K562 (cell line): ENCODE results near the gene IFT22. TPM values are rescaled to one million over a fixed set of nuclear protein-coding genes. Genes with fewer than 3 reads are reported as not detected.
A peak's percentile ranks its signal among the peaks of the same experiment; 100 is the strongest.

Experiments
- CTBP1 ChIP-seq: fragments of 450-650 bp; IDR thresholded peaks from 2 replicates; pipeline ENCODE4 v1.6.1; 2016; ENCODE audit warnings: borderline replicate concordance
- MEF2D ChIP-seq: conservative IDR thresholded peaks from 2 replicates; pipeline ENCODE4 v1.6.1; 2016; ENCODE audit warnings: low read depth, missing genetic modification characterization, missing compliant biosample characterization
- MGA ChIP-seq: fragments of 450-650 bp; IDR thresholded peaks from 2 replicates; pipeline ENCODE4 v1.6.1; 2016; ENCODE audit warnings: mild to moderate bottlenecking, moderate library complexity
- MNT ChIP-seq, 2 experiments: fragments of 450-650 bp; conservative IDR thresholded peaks; 2 replicates each; pipeline ENCODE4 v1.6.1; 2017; ENCODE audit warnings: mild to moderate bottlenecking in 2 of 2, moderate library complexity in 2 of 2
- polyA plus RNA-seq, 8 experiments: library from polyadenylated mRNA; depleted of rRNA in 4 of 8; stranded (reverse) in 5 of 8; unstranded in 3 of 8; fragments of >200 nt; fragmentation: Nextera tagmentation in 2 of 8; fragmentation: Illumina TruSeq in 1 of 8; extraction: Ambion mirVana in 2 of 8; extraction: Trizol in 1 of 8; gene quantifications; 2 replicates each; pipeline versions ENCODE4 v1.2.1 to v1.2.3, GENCODE V29; 2011 to 2014; ENCODE audit warnings: inconsistent platforms in 1 of 8, missing spikeins in 1 of 8
- small RNA-seq: library from RNA; depleted of rRNA; stranded (forward); fragments of <200 nt; gene quantifications from one replicate; pipeline ENCODE3, GENCODE V24; 2014
- total RNA-seq, 7 experiments: library from RNA; depleted of rRNA in 6 of 7; stranded (reverse); fragments of >200 nt in 6 of 7; fragmentation: Illumina TruSeq in 2 of 7; extraction: Trizol in 2 of 7; gene quantifications; 2 replicates each; pipeline versions ENCODE4 v1.2.1 to v1.2.3, GENCODE V29; 2011 to 2021; ENCODE audit warnings: low replicate concordance in 1 of 7

IFT22 gene
- total and polyA plus RNA-seq, 9 of the 15 experiments (the other 6 are each of a cell fraction or from before 2014, with no cell fraction given), result 6.3 to 18.2 (median 7.7) TPM

- peak; percentile 72 for TF ChIP-seq MGA
- peak; percentile 44; the same call in 1 of the 2 replicates for TF ChIP-seq CTBP1
- TF ChIP-seq MNT (conservative IDR thresholded peaks at IDR 0.05), result 0 out of 4 replicates have a peak, but pooled peaks have one; percentile 19 to 33
- TF ChIP-seq MEF2D (tag), result 0 out of 2 replicates have a peak, but pooled peaks have one; percentile 17
These were observed 57.4 kb downstream of the IFT22 start (continued) for GRCh38 chr7:101264102-101264706.

Small RNA genes lying within 50 kb of the gene (small RNA-seq; reads per million reads assigned to genes)
- gene RNU6-1104P, result not detected

Other genes with a start within 250 kb of the IFT22 start
Only the 7 nearest of the 11 such genes appear.
- not detected in 2 replicates for gene NAT16, start 141.5 kb downstream of the IFT22 start, total RNA-seq (2014; rRNA removed)
- gene NAT16, start 141.5 kb downstream of the IFT22 start, total RNA-seq (2014; rRNA removed; fragmentation: Illumina TruSeq; extraction: Trizol), result not detected in 2 replicates
- gene NAT16, start 141.5 kb downstream of the IFT22 start, total RNA-seq (2015; rRNA removed; fragmentation: Illumina TruSeq; extraction: Trizol), result not detected in 2 replicates
- gene NAT16, start 141.5 kb downstream of the IFT22 start, total RNA-seq (2021), result not detected in 2 replicates
- not detected in 2 replicates for gene NAT16, start 141.5 kb downstream of the IFT22 start, polyA plus RNA-seq (2011; rRNA removed)
- gene NAT16, start 141.5 kb downstream of the IFT22 start, polyA plus RNA-seq (2014; fragmentation: Illumina TruSeq; extraction: Trizol), result not detected in 2 replicates
- gene NAT16, start 141.5 kb downstream of the IFT22 start, polyA plus RNA-seq (2014; fragmentation: Nextera tagmentation; extraction: Ambion mirVana), result under 1 TPM in 1 of 2 experiments, not detected in 1; 0.04 TPM
- not detected in 2 replicates for gene NAT16, start 141.5 kb downstream of the IFT22 start, polyA plus RNA-seq (2014; rRNA removed)
- not detected in 2 replicates for gene MOGAT3, start 120.8 kb downstream of the IFT22 start, total RNA-seq (2014; rRNA removed)
- gene MOGAT3, start 120.8 kb downstream of the IFT22 start, total RNA-seq (2014; rRNA removed; fragmentation: Illumina TruSeq; extraction: Trizol), result not detected in 2 replicates
- gene MOGAT3, start 120.8 kb downstream of the IFT22 start, total RNA-seq (2015; rRNA removed; fragmentation: Illumina TruSeq; extraction: Trizol), result not detected in 2 replicates
- not detected in 2 replicates for gene MOGAT3, start 120.8 kb downstream of the IFT22 start, total RNA-seq (2021)
- gene MOGAT3, start 120.8 kb downstream of the IFT22 start, polyA plus RNA-seq (2011; rRNA removed), result 0.07 and 0.13 TPM in 2 replicates
- gene MOGAT3, start 120.8 kb downstream of the IFT22 start, polyA plus RNA-seq (2014; fragmentation: Illumina TruSeq; extraction: Trizol), result not detected in 2 replicates
- gene MOGAT3, start 120.8 kb downstream of the IFT22 start, polyA plus RNA-seq (2014; fragmentation: Nextera tagmentation; extraction: Ambion mirVana), result under 1 TPM; 0.07 to 0.17 TPM
- gene MOGAT3, start 120.8 kb downstream of the IFT22 start, polyA plus RNA-seq (2014; rRNA removed), result not detected in 2 replicates
- 42.1 and 53.8 TPM in 2 replicates for gene PLOD3, start 104.2 kb downstream of the IFT22 start, total RNA-seq (2014; rRNA removed)
- gene PLOD3, start 104.2 kb downstream of the IFT22 start, total RNA-seq (2014; rRNA removed; fragmentation: Illumina TruSeq; extraction: Trizol), result 23.5 and 24.1 TPM in 2 replicates
- 30.9 and 31.8 TPM in 2 replicates for gene PLOD3, start 104.2 kb downstream of the IFT22 start, total RNA-seq (2015; rRNA removed; fragmentation: Illumina TruSeq; extraction: Trizol)
- gene PLOD3, start 104.2 kb downstream of the IFT22 start, total RNA-seq (2021), result 101 and 103 TPM in 2 replicates
- gene PLOD3, start 104.2 kb downstream of the IFT22 start, polyA plus RNA-seq (2011; rRNA removed), result 19.3 and 33.5 TPM in 2 replicates
- 73.6 and 76.4 TPM in 2 replicates for gene PLOD3, start 104.2 kb downstream of the IFT22 start, polyA plus RNA-seq (2014; fragmentation: Illumina TruSeq; extraction: Trizol)
- 1 to 10 TPM; 2.8 to 5.9 TPM for gene PLOD3, start 104.2 kb downstream of the IFT22 start, polyA plus RNA-seq (2014; fragmentation: Nextera tagmentation; extraction: Ambion mirVana)
- 50.3 and 58.9 TPM in 2 replicates for gene PLOD3, start 104.2 kb downstream of the IFT22 start, polyA plus RNA-seq (2014; rRNA removed)
- gene ZNHIT1, start 103.6 kb downstream of the IFT22 start, total RNA-seq (2014; rRNA removed), result 162 and 189 TPM in 2 replicates
- 34.7 and 37.7 TPM in 2 replicates for gene ZNHIT1, start 103.6 kb downstream of the IFT22 start, total RNA-seq (2014; rRNA removed; fragmentation: Illumina TruSeq; extraction: Trizol)
- 67.7 and 70.1 TPM in 2 replicates for gene ZNHIT1, start 103.6 kb downstream of the IFT22 start, total RNA-seq (2015; rRNA removed; fragmentation: Illumina TruSeq; extraction: Trizol)
- 98.3 and 110 TPM in 2 replicates for gene ZNHIT1, start 103.6 kb downstream of the IFT22 start, total RNA-seq (2021)
- 29.6 and 38.3 TPM in 2 replicates for gene ZNHIT1, start 103.6 kb downstream of the IFT22 start, polyA plus RNA-seq (2011; rRNA removed)
- 81.6 and 101 TPM in 2 replicates for gene ZNHIT1, start 103.6 kb downstream of the IFT22 start, polyA plus RNA-seq (2014; fragmentation: Illumina TruSeq; extraction: Trizol)
- gene ZNHIT1, start 103.6 kb downstream of the IFT22 start, polyA plus RNA-seq (2014; fragmentation: Nextera tagmentation; extraction: Ambion mirVana), result 10 to 100 TPM in 1 of 2 experiments, 1 to 10 TPM in 1; 6.4 to 24.5 TPM
- gene ZNHIT1, start 103.6 kb downstream of the IFT22 start, polyA plus RNA-seq (2014; rRNA removed), result 132 and 140 TPM in 2 replicates
- gene CLDN15, start 84.0 kb downstream of the IFT22 start, total RNA-seq (2014; rRNA removed), result 3.0 and 8.4 TPM in 2 replicates
- 3.0 and 4.0 TPM in 2 replicates for gene CLDN15, start 84.0 kb downstream of the IFT22 start, total RNA-seq (2014; rRNA removed; fragmentation: Illumina TruSeq; extraction: Trizol)
- gene CLDN15, start 84.0 kb downstream of the IFT22 start, total RNA-seq (2015; rRNA removed; fragmentation: Illumina TruSeq; extraction: Trizol), result 6.7 and 7.4 TPM in 2 replicates
- gene CLDN15, start 84.0 kb downstream of the IFT22 start, total RNA-seq (2021), result 10.0 and 10.6 TPM in 2 replicates
- 11.6 and 16.2 TPM in 2 replicates for gene CLDN15, start 84.0 kb downstream of the IFT22 start, polyA plus RNA-seq (2011; rRNA removed)
- gene CLDN15, start 84.0 kb downstream of the IFT22 start, polyA plus RNA-seq (2014; fragmentation: Illumina TruSeq; extraction: Trizol), result 10.2 and 11.1 TPM in 2 replicates
- under 1 TPM; 0.32 to 0.39 TPM for gene CLDN15, start 84.0 kb downstream of the IFT22 start, polyA plus RNA-seq (2014; fragmentation: Nextera tagmentation; extraction: Ambion mirVana)
- gene CLDN15, start 84.0 kb downstream of the IFT22 start, polyA plus RNA-seq (2014; rRNA removed), result 14.5 and 17.9 TPM in 2 replicates
- gene FIS1, start 76.7 kb downstream of the IFT22 start, total RNA-seq (2014; rRNA removed), result 197 and 221 TPM in 2 replicates
- gene FIS1, start 76.7 kb downstream of the IFT22 start, total RNA-seq (2014; rRNA removed; fragmentation: Illumina TruSeq; extraction: Trizol), result 58.7 and 95.0 TPM in 2 replicates
- gene FIS1, start 76.7 kb downstream of the IFT22 start, total RNA-seq (2015; rRNA removed; fragmentation: Illumina TruSeq; extraction: Trizol), result 127 and 128 TPM in 2 replicates
- gene FIS1, start 76.7 kb downstream of the IFT22 start, total RNA-seq (2021), result 144 and 145 TPM in 2 replicates
- 125 and 148 TPM in 2 replicates for gene FIS1, start 76.7 kb downstream of the IFT22 start, polyA plus RNA-seq (2011; rRNA removed)
- gene FIS1, start 76.7 kb downstream of the IFT22 start, polyA plus RNA-seq (2014; fragmentation: Illumina TruSeq; extraction: Trizol), result 151 and 157 TPM in 2 replicates
- gene FIS1, start 76.7 kb downstream of the IFT22 start, polyA plus RNA-seq (2014; fragmentation: Nextera tagmentation; extraction: Ambion mirVana), result 100 to 1,000 TPM in 1 of 2 experiments, 10 to 100 TPM in 1; 86.0 to 118 TPM
- gene FIS1, start 76.7 kb downstream of the IFT22 start, polyA plus RNA-seq (2014; rRNA removed), result 247 and 257 TPM in 2 replicates
- 0.05 and 0.12 TPM in 2 replicates for gene COL26A1, start 41.1 kb upstream of the IFT22 start, total RNA-seq (2014; rRNA removed)
- not detected in 2 replicates for gene COL26A1, start 41.1 kb upstream of the IFT22 start, total RNA-seq (2014; rRNA removed; fragmentation: Illumina TruSeq; extraction: Trizol)
- gene COL26A1, start 41.1 kb upstream of the IFT22 start, total RNA-seq (2015; rRNA removed; fragmentation: Illumina TruSeq; extraction: Trizol), result not detected in 2 replicates
- 0.09 and 0.16 TPM in 2 replicates for gene COL26A1, start 41.1 kb upstream of the IFT22 start, total RNA-seq (2021)
- gene COL26A1, start 41.1 kb upstream of the IFT22 start, polyA plus RNA-seq (2011; rRNA removed), result 0.04 TPM in 1 of 2 replicates, not detected in the other
- 0.39 TPM in 1 of 2 replicates, not detected in the other for gene COL26A1, start 41.1 kb upstream of the IFT22 start, polyA plus RNA-seq (2014; fragmentation: Illumina TruSeq; extraction: Trizol)
- not detected for gene COL26A1, start 41.1 kb upstream of the IFT22 start, polyA plus RNA-seq (2014; fragmentation: Nextera tagmentation; extraction: Ambion mirVana)
- 0.04 TPM in 1 of 2 replicates, not detected in the other for gene COL26A1, start 41.1 kb upstream of the IFT22 start, polyA plus RNA-seq (2014; rRNA removed)